HUES6 (cell line): ENCODE data around the gene MUC4.

Source experiments
- H3K27ac ChIP-seq: 2 replicates; pipeline ENCODE4 v1.7.0; 2013; ENCODE audit warnings: low read depth, mild to moderate bottlenecking, low read length, inconsistent platforms
- H3K27me3 ChIP-seq: 2 replicates; pipeline ENCODE4 v1.6.1; 2013; ENCODE audit warnings: low read length; ENCODE audit not compliant: control insufficient read depth, insufficient read depth
- H3K36me3 ChIP-seq: 2 replicates; pipeline ENCODE4 v1.6.1; 2013; ENCODE audit warnings: low read length; ENCODE audit not compliant: control insufficient read depth, insufficient read depth
- H3K4me1 ChIP-seq: 2 replicates; pipeline ENCODE4 v1.6.1; 2013; ENCODE audit warnings: low read length; ENCODE audit not compliant: control insufficient read depth, insufficient read depth
- H3K4me3 ChIP-seq: 2 replicates; pipeline ENCODE4 v1.5.1; 2013; ENCODE audit warnings: low read depth, low read length
- H3K9ac ChIP-seq: one replicate; pipeline ENCODE4 v1.6.1; 2013; ENCODE audit warnings: mild to moderate bottlenecking, low read length
- H3K9me3 ChIP-seq: 2 replicates; pipeline ENCODE4 v1.6.1; 2013; ENCODE audit warnings: low read depth, low read length; ENCODE audit not compliant: control insufficient read depth, insufficient read depth

Gene MUC4

DNA sequence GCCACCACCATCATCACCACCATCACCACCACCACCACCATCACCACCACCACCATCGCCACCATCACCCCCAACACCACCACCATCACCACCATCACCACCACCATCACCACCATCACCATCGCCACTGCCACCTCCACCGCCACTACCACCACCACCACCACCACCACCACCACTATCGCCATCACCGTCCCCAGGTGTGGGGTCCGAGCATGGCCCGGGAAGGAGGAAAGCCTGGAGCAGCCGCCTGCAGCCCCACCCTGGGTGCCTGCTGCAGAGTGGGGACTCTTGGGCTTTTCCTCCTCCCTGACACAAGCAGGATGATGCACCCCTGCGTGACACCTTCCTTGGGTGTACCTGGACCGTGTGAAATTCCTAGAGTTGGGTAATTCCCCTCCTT, 43.9 kb downstream of the MUC4 start:
- Histone ChIP-seq H3K36me3 (no peaks in the 10 kb centered on the region), H3K4me3 (no peak overlapping the region), H3K9ac (no peak overlapping the region)

DNA sequence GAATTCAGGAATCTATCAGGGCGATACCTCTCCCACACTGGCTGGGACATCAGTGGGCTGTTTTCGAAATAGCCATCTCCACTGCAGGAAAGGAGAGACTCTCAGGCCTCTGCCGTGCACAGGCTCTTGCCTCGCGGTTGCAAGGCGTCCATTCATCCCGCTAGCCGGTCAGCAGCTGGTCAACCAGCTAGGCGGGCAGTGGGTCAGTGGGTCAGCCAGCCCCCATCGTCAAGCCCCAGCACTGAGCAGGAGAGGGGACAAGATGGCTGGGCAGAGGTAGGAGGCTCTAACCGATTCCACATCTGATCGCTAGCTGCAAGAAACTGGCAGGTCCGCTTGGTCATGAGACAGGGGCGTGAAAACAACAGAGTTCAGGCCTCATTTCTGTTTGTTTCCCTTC, 45.1 kb downstream of the MUC4 start:
- Histone ChIP-seq H3K36me3 (no peaks in the 10 kb centered on the region), H3K27me3 (no peaks in the 10 kb centered on the region), H3K4me3 (no peak overlapping the region), H3K9me3 (no peaks in the 10 kb centered on the region; the same call in 1 of the 2 replicates), H3K9ac (no peak overlapping the region), H3K4me1 (no peaks in the 10 kb centered on the region), H3K27ac (no peak overlapping the region)

More for the DNA sequence above, 43.9 kb downstream of the MUC4 start:
- no peaks in the 10 kb centered on the region; the same call in 1 of the 2 replicates for H3K9me3 ChIP-seq
- H3K4me1 ChIP-seq = no peaks in the 10 kb centered on the region
- no peaks in the 10 kb centered on the region for H3K27me3 ChIP-seq
- no peak overlapping the region for H3K27ac ChIP-seq

DNA sequence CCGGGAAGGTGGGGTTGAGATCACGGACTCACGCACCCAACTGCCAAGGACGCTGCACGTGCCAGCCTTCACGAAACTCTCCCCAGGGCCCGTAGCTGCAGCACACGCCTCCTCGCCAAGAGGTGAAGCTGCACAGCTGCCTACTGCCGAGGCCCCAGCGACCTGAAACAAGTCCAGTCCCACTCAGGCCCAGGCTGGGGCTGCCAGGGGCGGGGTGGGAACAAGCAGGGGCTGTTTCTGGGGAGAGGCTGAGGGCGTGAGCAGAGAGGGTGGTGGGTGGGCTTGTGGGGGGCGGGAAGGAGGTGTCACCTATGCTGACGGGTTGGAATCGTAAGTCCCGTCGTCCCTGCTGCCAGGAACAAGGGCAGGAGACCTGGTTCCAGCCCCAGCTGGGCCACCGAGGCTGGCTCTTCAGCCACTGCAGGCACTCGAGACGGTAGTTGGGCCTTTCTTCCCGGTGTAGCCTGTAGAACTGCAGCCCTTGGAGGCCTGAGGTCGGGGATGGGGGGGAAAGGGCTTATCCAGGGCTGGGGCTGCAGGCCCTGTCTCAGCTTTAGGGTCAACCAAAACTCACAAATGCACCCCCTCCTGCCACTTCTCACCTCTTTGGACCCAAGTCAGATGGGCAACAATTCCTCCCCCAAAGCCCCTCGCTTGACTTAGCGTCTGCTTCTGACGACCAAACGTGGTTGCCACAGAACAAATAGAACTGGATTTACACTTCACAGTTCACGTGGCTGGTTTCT, 46.6 kb downstream of the MUC4 start:
- no peaks in the 10 kb centered on the region for H3K4me1 ChIP-seq
- H3K9me3 ChIP-seq = no peaks in the 10 kb centered on the region; the same call in 1 of the 2 replicates
- no peaks in the 10 kb centered on the region for H3K27me3 ChIP-seq
- H3K27ac ChIP-seq = no peak overlapping the region
- no peak overlapping the region for H3K9ac ChIP-seq
- no peaks in the 10 kb centered on the region for H3K36me3 ChIP-seq
- no peak overlapping the region for H3K4me3 ChIP-seq

DNA sequence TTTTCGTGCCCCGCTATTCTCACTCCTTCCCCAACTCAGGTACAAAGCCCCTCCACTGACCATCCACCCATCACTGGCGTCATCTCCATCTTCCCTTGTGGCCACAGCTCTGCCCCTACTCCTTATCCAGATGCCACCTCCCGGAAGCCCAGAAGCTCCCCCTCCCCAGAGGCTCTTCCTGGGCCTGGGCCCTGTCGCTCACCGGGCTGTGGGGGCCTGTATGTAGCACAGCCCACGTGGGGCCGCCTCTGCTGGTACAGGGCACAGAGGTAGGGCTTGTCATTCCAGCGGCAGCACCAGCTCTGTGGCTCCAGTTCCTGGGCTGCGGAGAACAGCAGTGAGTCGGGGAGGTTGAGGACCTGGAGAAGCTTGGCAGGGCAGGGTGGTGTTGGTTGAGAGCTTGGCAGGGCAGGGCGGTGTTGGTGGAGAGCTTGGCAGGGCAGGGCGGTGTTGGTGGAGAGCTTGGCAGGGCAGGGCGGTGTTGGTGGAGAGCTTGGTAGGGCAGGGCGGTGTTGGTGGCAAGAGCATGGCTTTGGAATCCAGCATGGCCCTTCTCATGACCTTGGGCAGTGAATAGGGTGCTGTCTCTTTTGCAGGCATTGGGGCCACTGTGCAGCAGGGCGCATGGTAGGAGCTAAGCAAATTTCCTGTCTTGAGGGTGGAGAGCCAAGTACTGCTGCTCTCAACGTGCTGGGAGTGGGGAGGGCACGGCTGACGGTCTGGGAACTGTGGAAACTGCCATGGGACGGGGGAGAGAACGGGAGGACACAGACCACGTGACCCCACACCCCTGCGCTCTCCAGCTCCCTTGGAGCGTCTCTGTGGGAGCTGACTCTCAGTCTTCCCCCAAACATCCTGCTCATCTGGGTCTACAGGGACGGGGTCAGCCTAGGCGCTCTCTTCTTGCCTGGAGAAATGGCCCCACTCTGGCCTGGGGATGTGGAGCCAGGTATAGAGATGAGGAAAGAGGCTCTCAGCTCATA, 47.6 kb downstream of the MUC4 start:
- H3K4me1 ChIP-seq = no peaks in the 10 kb centered on the region
- no peak overlapping the region for H3K4me3 ChIP-seq
- H3K27ac ChIP-seq = no peak overlapping the region
- H3K27me3 ChIP-seq = no peaks in the 10 kb centered on the region
- H3K9ac ChIP-seq = no peak overlapping the region
- H3K9me3 ChIP-seq = no peaks in the 10 kb centered on the region; the same call in 1 of the 2 replicates
- no peaks in the 10 kb centered on the region for H3K36me3 ChIP-seq

DNA sequence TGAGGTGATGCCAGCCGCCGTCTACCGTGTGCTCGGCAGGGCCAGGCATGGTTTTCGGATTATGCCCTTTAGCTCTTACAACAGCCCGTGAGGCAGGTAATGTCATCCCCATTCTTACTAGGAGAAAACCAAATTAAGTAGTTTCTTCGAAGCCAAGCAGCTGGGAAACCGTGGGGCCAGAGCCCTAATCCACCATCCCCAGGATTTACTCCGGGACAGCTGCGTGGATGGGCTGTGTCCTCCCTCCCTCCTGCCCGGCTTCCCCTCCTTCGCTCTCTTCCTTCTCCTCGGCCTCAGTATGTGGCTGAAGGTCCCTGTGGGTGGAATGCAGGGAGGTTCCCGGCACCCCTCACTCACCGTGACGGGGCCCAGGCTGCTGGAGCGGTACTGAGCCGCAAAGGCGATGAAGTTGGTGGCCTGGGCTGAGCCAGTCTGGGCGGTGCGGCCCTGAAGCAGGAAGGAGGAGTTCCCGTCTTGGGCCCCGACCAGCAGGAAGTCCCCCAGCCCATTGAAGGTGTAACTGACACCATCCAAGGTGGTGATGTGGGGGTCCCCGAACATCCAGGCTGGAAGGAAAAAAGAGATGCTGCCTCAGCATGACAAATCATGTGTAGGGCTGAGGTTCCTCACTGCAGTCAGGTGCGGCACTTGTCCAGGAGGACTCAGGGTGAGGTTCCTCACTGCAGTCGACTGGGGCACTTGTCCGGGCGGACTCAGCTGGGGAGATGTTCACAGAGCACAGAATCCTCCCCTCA, 48.5 kb downstream of the MUC4 start:
- H3K27ac ChIP-seq = no peak overlapping the region
- no peak overlapping the region for H3K4me3 ChIP-seq
- H3K9me3 ChIP-seq = no peaks in the 10 kb centered on the region; the same call in 1 of the 2 replicates
- no peaks in the 10 kb centered on the region for H3K4me1 ChIP-seq
- H3K27me3 ChIP-seq = no peaks in the 10 kb centered on the region
- no peaks in the 10 kb centered on the region for H3K36me3 ChIP-seq
- H3K9ac ChIP-seq = no peak overlapping the region

DNA sequence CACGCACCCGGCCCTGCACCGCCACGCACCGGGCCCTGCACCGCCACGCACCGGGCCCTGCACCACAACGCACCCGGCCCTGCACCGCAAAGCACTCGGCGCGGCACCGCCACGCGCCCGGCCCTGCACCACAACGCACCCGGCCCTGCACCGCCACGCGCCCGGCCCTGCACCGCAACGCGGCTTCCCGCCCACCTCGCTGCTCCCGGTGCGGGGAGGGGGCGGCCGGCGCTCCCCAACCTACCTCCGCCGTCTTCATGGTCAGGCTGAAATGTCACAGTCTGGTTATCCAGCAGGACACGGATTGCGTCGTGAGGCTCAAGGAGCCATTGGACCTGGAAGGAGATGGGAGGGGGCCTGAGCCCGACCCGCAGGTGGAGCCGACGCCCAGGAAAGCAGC, 49.1 kb downstream of the MUC4 start:
- H3K27ac ChIP-seq = no peak overlapping the region
- H3K9ac ChIP-seq = no peak overlapping the region
- H3K27me3 ChIP-seq = no peaks in the 10 kb centered on the region

DNA sequence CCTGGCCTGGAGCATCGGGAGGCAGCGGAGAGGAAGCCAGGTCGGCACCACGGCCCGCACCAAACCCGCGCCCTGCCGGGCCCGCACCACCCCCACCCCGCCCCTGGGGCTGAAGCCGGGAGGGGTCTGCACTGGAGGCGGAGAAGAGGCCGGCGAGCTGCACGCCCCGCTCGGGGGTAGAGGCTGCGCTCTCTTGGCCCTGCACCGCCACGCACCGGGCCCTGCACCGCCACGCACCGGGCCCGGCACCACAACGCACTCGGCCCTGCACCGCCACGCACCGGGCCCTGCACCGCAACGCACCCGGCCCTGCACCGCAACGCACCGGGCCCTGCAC, 49.5 kb downstream of the MUC4 start:
- H3K4me1 ChIP-seq = peaks cover 3% of the 10 kb centered on the region; the same call in 1 of the 2 replicates
- no peaks in the 10 kb centered on the region for H3K27me3 ChIP-seq
- no peaks in the 10 kb centered on the region for H3K36me3 ChIP-seq
- no peaks in the 10 kb centered on the region; the same call in 1 of the 2 replicates for H3K9me3 ChIP-seq
- no peak overlapping the region for H3K9ac ChIP-seq
- H3K27ac ChIP-seq = no peak overlapping the region
- no peak overlapping the region for H3K4me3 ChIP-seq

More for the DNA sequence above, 49.1 kb downstream of the MUC4 start:
- Histone ChIP-seq H3K9me3 (no peaks in the 10 kb centered on the region; the same call in 1 of the 2 replicates), H3K4me1 (0 out of 2 replicates have a peak, but pooled peaks cover under 1% of the 10 kb centered on the region), H3K36me3 (no peaks in the 10 kb centered on the region), H3K4me3 (no peak overlapping the region)

DNA sequence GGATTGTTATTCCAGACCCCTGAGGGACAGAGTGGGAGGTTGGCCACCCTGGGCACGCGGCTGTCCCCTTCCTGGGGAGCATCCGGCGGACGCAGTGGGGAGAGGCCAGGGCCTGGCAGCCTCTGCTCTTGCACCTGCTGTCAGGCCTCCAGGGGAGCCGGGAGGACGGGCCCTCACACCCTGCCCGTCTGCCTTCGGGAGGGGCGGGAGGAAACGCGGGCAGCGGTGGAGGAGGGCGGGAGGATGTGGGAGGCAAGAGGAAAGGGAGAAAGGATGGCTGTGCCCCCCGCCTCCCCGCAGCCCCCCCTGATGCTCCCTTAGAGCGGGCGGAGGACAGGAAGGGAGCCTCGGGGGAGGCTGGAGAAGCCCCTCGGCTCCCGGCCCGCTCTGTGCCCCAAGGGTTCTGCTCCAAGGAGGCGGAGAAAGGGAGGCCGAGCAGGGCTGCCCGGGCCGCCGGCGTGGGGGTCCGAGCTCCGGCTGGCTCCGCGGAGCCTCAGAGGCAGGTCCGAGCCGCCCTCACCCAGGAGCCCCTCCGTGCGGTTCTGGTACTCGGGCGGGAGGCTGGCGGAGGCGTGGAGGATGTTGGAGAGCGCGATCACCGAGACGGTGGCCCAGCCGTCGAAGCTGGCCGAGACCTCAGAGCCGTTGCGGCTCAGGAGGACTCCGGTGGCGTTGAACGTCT, 50.0 kb downstream of the MUC4 start:
- no peaks in the 10 kb centered on the region for H3K27me3 ChIP-seq
- no peaks in the 10 kb centered on the region for H3K9me3 ChIP-seq
- H3K4me1 ChIP-seq = peaks cover 7% of the 10 kb centered on the region; the same call in 1 of the 2 replicates
- no peak overlapping the region for H3K27ac ChIP-seq
- H3K9ac ChIP-seq = no peak overlapping the region
- no peak overlapping the region for H3K4me3 ChIP-seq
- H3K36me3 ChIP-seq = no peaks in the 10 kb centered on the region

DNA sequence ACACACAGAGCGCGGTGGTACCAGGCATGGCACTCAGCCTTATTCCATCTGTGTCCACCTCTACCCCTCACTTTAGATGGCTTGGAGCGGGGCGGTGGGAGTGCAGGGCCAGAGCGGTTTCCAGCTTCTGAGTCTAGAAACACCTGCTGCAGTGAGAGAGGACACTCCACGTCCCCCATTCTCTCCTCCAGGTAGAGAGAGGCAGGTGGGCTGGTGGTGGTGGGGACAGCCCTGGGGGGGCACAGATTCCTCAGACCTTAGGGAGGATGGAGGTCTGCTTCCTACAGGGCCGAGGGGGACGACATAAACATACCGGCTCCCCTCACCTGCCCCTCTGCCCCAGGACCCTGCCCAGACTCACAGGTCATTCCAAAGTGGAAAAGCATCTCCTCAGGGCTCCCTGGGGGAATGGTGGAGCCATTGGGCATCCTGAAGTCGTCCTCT, 50.6 kb downstream of the MUC4 start:
- H3K9ac ChIP-seq = no peak overlapping the region
- no peaks in the 10 kb centered on the region for H3K36me3 ChIP-seq
- no peak overlapping the region for H3K4me3 ChIP-seq
- no peaks in the 10 kb centered on the region for H3K27me3 ChIP-seq
- no peak overlapping the region for H3K27ac ChIP-seq
- H3K4me1 ChIP-seq = peaks cover 7% of the 10 kb centered on the region; the same call in 1 of the 2 replicates
- no peaks in the 10 kb centered on the region for H3K9me3 ChIP-seq
